Prostate gland (tissue), 2 donors: ENCODE results near the gene EPHA1. TPM values are rescaled to one million over a fixed set of nuclear protein-coding genes. Genes with fewer than 3 reads are reported as not detected.
A peak's percentile ranks its signal among the peaks of the same experiment; 100 is the strongest.

Source experiments
- DNase-seq: peaks from one replicate; pipeline ENCODE4 v3.0.0-alpha.2; 2019; ENCODE audit warnings: low spot score
- H3K27ac ChIP-seq, 2 donors: fragments of 200-600 bp; sonication (generic); 2 replicates each; pipeline ENCODE4 v1.5.1; 2017 to 2019
- H3K27me3 ChIP-seq: fragments of 200-600 bp; sonication (generic); replicated peaks from 2 replicates; pipeline ENCODE4 v1.5.1; 2019; ENCODE audit not compliant: insufficient read depth
- H3K36me3 ChIP-seq, 2 donors: fragments of 200-600 bp; sonication (generic); 1 replicate in 1 of 2; 2 replicates in 1 of 2; pipeline versions ENCODE4 v1.5.1 to v1.8.1; 2017 to 2019
- H3K4me1 ChIP-seq: fragments of 200-600 bp; sonication (generic); replicated peaks from 2 replicates; pipeline ENCODE4 v1.5.1; 2019
- H3K4me3 ChIP-seq, 2 donors: fragments of 200-600 bp; sonication (generic); 2 replicates each; pipeline ENCODE4 v1.5.1; 2017 to 2019
- H3K9me3 ChIP-seq: fragments of 200-600 bp; sonication (generic); 2 replicates; pipeline ENCODE4 v1.5.1; 2017
- CTCF ChIP-seq, 4 experiments: fragments of 200-600 bp in 2 of 4; fragments of 450-650 bp in 2 of 4; sonication (generic) in 2 of 4; IDR thresholded peaks; 1 replicate in 3 of 4; 2 replicates in 1 of 4; pipeline ENCODE4 v1.5.1; 2016 to 2019; ENCODE audit warnings: antibody characterized with exemption in 4 of 4, mild to moderate bottlenecking in 2 of 4, moderate library complexity in 2 of 4
- POLR2A ChIP-seq: fragments of 450-650 bp; IDR thresholded peaks from one replicate; pipeline ENCODE4 v1.6.1; 2016; ENCODE audit warnings: antibody characterized with exemption, mild to moderate bottlenecking
- POLR2AphosphoS5 ChIP-seq: sonication (generic); formaldehyde crosslinking; IDR thresholded peaks from one replicate; pipeline ENCODE4 v1.6.1; 2017; ENCODE audit warnings: antibody characterized with exemption
- WGBS: methylation state at CpG from one replicate; pipeline ENCODE4 v1.1.5; 2018; 5-methylcytosine and 5-hydroxymethylcytosine counted together
- intact Hi-C: fragments of 100-400 bp; cut with DNase I; formaldehyde crosslinking; loops from one replicate; pipeline ENCODE4 v1.14.2; 2022
- total RNA-seq, 2 donors: library from RNA; depleted of rRNA; stranded (reverse); fragments of >200 nt; gene quantifications; one replicate each; pipeline ENCODE4 v1.1.0, GENCODE V29; 2016

EPHA1 gene
- total RNA-seq, 2 donors from 2014 or later: 10.5 to 15.7 TPM

- no peaks in the 10 kb centered on the region for H3K27me3 ChIP-seq
- peak; percentile 84 for DNase-seq
- H3K4me3 ChIP-seq: peak overlapping the region; percentile 82 to 89
- intact Hi-C loops: loop anchor here (5.0 kb wide), 1 partner anchor 93 kb away; the partner anchor contains the start of gene CASP2
- H3K36me3 ChIP-seq: no peaks in the 10 kb centered on the region
- no peaks in the 10 kb centered on the region for H3K9me3 ChIP-seq
- under 1% methylated on average over 35 of the region's 35 CpGs for WGBS
- TF ChIP-seq POLR2A (peak; percentile 23), CTCF (IDR thresholded peaks at IDR 0.05) (peak; percentile 84 to 91 (median 90)), POLR2AphosphoS5 (peak; percentile 28)
- peaks cover 5% of the 10 kb centered on the region for H3K4me1 ChIP-seq
- H3K27ac ChIP-seq: peak overlapping the region; percentile 97 to 99
Measured at GRCh38 chr7:143380260-143380645, 28.4 kb downstream of the EPHA1 start.

- WGBS: 27% methylated on average over 15 of the region's 15 CpGs
- peak overlapping the region; percentile 82 to 89 for H3K4me3 ChIP-seq
- peaks cover 5% of the 10 kb centered on the region for H3K4me1 ChIP-seq
- no peaks in the 10 kb centered on the region for H3K9me3 ChIP-seq
- no peaks in the 10 kb centered on the region for H3K27me3 ChIP-seq
- no peaks in the 10 kb centered on the region for H3K36me3 ChIP-seq
- intact Hi-C loops: loop anchor here (5.0 kb wide), 2 partner anchors 38 to 92 kb away; partner anchors contain the start of gene CASP2
- no peak for DNase-seq
- TF ChIP-seq CTCF (IDR thresholded peaks at IDR 0.05) (no peak), POLR2AphosphoS5 (no peak), POLR2A (no peak)
- H3K27ac ChIP-seq: peak overlapping the region; percentile 97 to 99
Measured at GRCh38 chr7:143379611-143380259, 28.9 kb downstream of the EPHA1 start.

DNA sequence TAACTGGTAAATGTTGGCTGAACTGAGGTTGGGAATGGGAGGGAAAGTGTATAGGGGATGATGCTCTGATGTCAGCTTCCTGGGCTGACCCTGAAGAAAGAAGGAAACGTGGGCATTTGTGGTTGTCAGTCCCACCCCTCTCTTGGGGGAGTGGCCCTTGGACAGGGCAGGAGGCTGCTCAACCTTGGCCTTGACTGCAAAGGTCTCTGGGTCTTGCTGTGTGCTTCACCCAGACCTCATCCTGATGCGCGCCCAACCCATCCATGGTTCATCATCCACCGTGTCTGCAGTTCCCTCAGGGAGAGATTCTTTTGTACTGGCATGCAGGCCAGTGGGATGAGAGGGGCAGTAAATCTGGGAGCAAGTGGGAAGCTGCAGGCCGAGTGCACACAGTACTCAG lies 32.3 kb downstream of the EPHA1 start:
- 61% methylated on average over 5 of the region's 5 CpGs for WGBS
- Histone ChIP-seq H3K36me3 (no peaks in the 10 kb centered on the region), H3K4me3 (no peak overlapping the region), H3K27ac (no peak overlapping the region), H3K9me3 (no peaks in the 10 kb centered on the region), H3K27me3 (no peaks in the 10 kb centered on the region), H3K4me1 (no peaks in the 10 kb centered on the region)
- intact Hi-C loops: loop anchor here (5.0 kb wide), 1 partner anchor 41 kb away; no protein-coding TSS in a partner anchor
- TF ChIP-seq CTCF (IDR thresholded peaks at IDR 0.05) (no peak), POLR2A (no peak), POLR2AphosphoS5 (no peak)
- DNase-seq: no peak

GRCh38 chr7:143375298-143376034 lies 33.2 kb downstream of the EPHA1 start:
- Histone ChIP-seq H3K4me3 (no peak overlapping the region), H3K4me1 (no peaks in the 10 kb centered on the region), H3K9me3 (no peaks in the 10 kb centered on the region), H3K27ac (no peak overlapping the region), H3K36me3 (no peaks in the 10 kb centered on the region), H3K27me3 (no peaks in the 10 kb centered on the region)
- intact Hi-C loops: loop anchor here (5.0 kb wide), 1 partner anchor 42 kb away; no protein-coding TSS in a partner anchor
- no peak for DNase-seq
- WGBS: 74% methylated on average over 7 of the region's 7 CpGs
- TF ChIP-seq POLR2AphosphoS5 (no peak), CTCF (IDR thresholded peaks at IDR 0.05) (no peak), POLR2A (no peak)
